ENCODE data around the gene CYTH3. TPM values are rescaled to one million over a fixed set of nuclear protein-coding genes. Genes with fewer than 3 reads are reported as not detected.

Gene CYTH3
- total RNA-seq, 3 donors from 2014 or later (not counting 1 experiment from before 2014, with no cell fraction given), result 7.7 to 42.6 (median 13.6) TPM

DNA sequence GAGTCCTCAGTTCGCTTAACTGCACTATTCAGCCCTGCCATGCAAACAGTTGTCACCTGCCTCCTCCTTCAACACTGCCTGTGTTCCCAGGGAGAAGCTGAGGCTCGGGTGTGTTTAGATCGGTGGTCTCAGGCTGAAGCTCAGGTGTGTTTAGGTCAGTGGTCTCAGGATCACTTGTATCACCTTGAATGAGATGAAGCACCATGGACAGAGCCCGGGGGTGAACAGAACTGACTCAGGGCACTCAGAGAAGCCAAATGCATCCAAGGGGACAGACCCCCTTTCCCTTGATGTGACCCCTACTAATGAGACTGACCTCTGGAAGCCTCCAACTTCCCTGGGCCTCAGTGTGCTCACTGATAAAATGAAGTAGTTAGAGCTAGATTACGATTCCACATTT is 84.0 kb downstream of the CYTH3 start:
- WGBS (ENCODE audit: insufficient coverage), result 81% methylated on average over 4 of the region's 5 CpGs
- H3K4me3 Mint-ChIP-seq, result no peak overlapping the region
- no peak for DNase-seq
- no peak overlapping the region for H3K27ac Mint-ChIP-seq
- intact Hi-C loops (cut with micrococcal nuclease), result no loop called here
- peaks cover 10% of the 10 kb centered on the region for H3K36me3 Mint-ChIP-seq
- Histone ChIP-seq H3K9me3 (ENCODE audit: control insufficient read depth, insufficient read depth, low read length) (no peaks in the 10 kb centered on the region), H3K27ac (ENCODE audit: low read length) (no peak overlapping the region), H3K4me1 (ENCODE audit: control insufficient read depth, insufficient read depth, low read length) (no peaks in the 10 kb centered on the region), H3K36me3 (ENCODE audit: control insufficient read depth, insufficient read depth, low read length) (peaks cover 10% of the 10 kb centered on the region), H3K27me3 (ENCODE audit: control insufficient read depth, insufficient read depth, low read length) (no peaks in the 10 kb centered on the region), H3K4me3 (ENCODE audit: low read length) (no peak overlapping the region)
- no peaks in the 10 kb centered on the region for H3K9me3 Mint-ChIP-seq
- no peak for ATAC-seq
- peaks cover 0 to 5% of the 10 kb centered on the region in 2 donors for H3K4me1 Mint-ChIP-seq
- TF ChIP-seq, protein P1, sequence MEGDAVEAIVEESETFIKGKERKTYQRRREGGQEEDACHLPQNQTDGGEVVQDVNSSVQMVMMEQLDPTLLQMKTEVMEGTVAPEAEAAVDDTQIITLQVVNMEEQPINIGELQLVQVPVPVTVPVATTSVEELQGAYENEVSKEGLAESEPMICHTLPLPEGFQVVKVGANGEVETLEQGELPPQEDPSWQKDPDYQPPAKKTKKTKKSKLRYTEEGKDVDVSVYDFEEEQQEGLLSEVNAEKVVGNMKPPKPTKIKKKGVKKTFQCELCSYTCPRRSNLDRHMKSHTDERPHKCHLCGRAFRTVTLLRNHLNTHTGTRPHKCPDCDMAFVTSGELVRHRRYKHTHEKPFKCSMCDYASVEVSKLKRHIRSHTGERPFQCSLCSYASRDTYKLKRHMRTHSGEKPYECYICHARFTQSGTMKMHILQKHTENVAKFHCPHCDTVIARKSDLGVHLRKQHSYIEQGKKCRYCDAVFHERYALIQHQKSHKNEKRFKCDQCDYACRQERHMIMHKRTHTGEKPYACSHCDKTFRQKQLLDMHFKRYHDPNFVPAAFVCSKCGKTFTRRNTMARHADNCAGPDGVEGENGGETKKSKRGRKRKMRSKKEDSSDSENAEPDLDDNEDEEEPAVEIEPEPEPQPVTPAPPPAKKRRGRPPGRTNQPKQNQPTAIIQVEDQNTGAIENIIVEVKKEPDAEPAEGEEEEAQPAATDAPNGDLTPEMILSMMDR (IDR thresholded peaks at IDR 0.05), result no peak
- no peaks in the 10 kb centered on the region for H3K27me3 Mint-ChIP-seq (ENCODE audit: low read depth in 2 of 2)

DNA sequence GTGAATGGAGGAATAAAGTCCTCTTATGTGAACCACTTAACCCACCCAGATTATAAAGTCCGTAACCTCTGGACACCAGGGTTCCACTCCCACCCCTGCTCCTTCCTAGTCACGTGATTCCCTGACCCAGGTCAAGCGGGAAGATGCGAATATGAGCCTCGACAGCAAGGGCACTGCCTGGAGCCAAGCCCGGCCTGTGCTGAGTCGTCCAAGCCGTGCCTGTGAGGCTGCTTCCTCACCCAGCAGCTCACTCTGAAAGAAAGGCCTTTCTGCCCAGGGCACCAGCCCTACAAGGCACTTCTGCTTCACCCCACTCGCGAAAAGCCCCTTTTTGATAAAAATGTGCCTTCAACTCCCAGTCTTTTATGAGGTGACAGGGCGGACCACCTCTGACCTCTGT is 85.8 kb downstream of the CYTH3 start:
- H3K36me3 Mint-ChIP-seq, result peaks cover 10% of the 10 kb centered on the region
- no peak for DNase-seq
- no peak overlapping the region for H3K27ac Mint-ChIP-seq
- intact Hi-C loops (cut with micrococcal nuclease), result no loop called here
- 92% methylated on average over 11 of the region's 11 CpGs for WGBS (ENCODE audit: insufficient coverage)
- Histone ChIP-seq H3K36me3 (ENCODE audit: control insufficient read depth, insufficient read depth, low read length) (peaks cover 12% of the 10 kb centered on the region), H3K4me3 (ENCODE audit: low read length) (no peak overlapping the region), H3K27me3 (ENCODE audit: control insufficient read depth, insufficient read depth, low read length) (no peaks in the 10 kb centered on the region), H3K9me3 (ENCODE audit: control insufficient read depth, insufficient read depth, low read length) (no peaks in the 10 kb centered on the region), H3K27ac (ENCODE audit: low read length) (no peak overlapping the region), H3K4me1 (ENCODE audit: control insufficient read depth, insufficient read depth, low read length) (no peaks in the 10 kb centered on the region)
- H3K4me1 Mint-ChIP-seq, result peaks cover 0 to 3% of the 10 kb centered on the region in 2 donors
- H3K27me3 Mint-ChIP-seq (ENCODE audit: low read depth in 2 of 2), result no peaks in the 10 kb centered on the region
- H3K4me3 Mint-ChIP-seq, result no peak overlapping the region
- TF ChIP-seq, protein P1 (IDR thresholded peaks at IDR 0.05), result no peak
- H3K9me3 Mint-ChIP-seq, result no peaks in the 10 kb centered on the region
- no peak for ATAC-seq

DNA sequence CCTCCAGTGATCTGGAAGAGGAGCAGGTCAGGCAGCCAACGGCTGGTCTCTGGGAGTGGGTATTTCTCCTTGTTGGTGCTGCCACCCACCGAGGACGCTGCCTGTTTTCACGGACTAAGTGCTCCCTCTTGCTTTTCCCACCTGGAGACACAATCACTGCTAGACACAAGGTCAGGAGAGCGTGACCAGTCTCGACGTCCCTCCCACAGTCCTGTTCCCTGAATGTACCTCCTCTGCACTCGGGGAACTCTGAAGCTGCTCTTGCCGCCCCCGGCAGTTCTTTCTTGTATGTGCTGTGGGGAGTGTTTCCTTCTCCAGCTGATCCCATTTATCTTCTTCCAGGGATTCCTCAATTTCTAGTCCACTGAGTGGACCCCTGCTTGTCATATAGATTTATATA is 89.4 kb downstream of the CYTH3 start:
- TF ChIP-seq, protein P1 (IDR thresholded peaks at IDR 0.05), result no peak

DNA sequence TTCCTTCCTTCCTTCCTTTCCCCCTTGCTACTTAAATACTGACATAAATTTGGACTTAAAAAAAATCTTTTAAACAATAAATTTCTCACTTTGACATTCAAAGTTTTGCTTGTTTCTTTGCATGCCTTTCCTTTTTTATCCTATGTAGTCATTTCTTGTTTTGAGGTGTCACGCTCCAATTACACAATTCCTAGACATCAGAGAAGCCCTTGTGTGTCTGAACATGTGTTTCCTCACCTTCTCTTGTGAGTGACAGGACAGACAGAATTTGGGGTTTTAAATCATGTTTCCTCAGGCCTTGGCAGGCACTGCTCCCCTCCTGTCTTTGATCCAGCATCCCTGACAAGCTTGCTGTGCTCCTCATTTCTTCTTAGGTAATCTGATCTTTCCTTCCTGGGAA is 91.3 kb downstream of the CYTH3 start:
- no peak overlapping the region for H3K4me3 ChIP-seq (ENCODE audit: low read length)
- ATAC-seq (no peak), DNase-seq (no peak)
- TF ChIP-seq, protein P1 (IDR thresholded peaks at IDR 0.05), result no peak
- H3K27ac ChIP-seq (ENCODE audit: low read length), result no peak overlapping the region
- WGBS (ENCODE audit: insufficient coverage), result 67% methylated on average over 1 of the region's 1 CpG
- Mint-ChIP-seq H3K9me3 (no peaks in the 10 kb centered on the region), H3K4me3 (no peak overlapping the region), H3K27ac (peak overlapping the region in 1 of 2 donors; percentile 32), H3K36me3 (no peaks in the 10 kb centered on the region), H3K4me1 (peaks cover 0 to 16% of the 10 kb centered on the region in 2 donors), H3K27me3 (ENCODE audit: low read depth in 2 of 2) (no peaks in the 10 kb centered on the region)
- H3K4me1 ChIP-seq (ENCODE audit: control insufficient read depth, insufficient read depth, low read length), result no peaks in the 10 kb centered on the region
- H3K36me3 ChIP-seq (ENCODE audit: control insufficient read depth, insufficient read depth, low read length), result peaks cover 8% of the 10 kb centered on the region
- intact Hi-C loops (cut with micrococcal nuclease), result no loop called here
- H3K27me3 ChIP-seq (ENCODE audit: control insufficient read depth, insufficient read depth, low read length), result no peaks in the 10 kb centered on the region
- H3K9me3 ChIP-seq (ENCODE audit: control insufficient read depth, insufficient read depth, low read length), result no peaks in the 10 kb centered on the region

More for the DNA sequence above, 89.4 kb downstream of the CYTH3 start:
- ATAC-seq (no peak), DNase-seq (no peak)
- H3K9me3 Mint-ChIP-seq, result no peaks in the 10 kb centered on the region
- peaks cover 10% of the 10 kb centered on the region for H3K36me3 Mint-ChIP-seq
- Histone ChIP-seq H3K9me3 (ENCODE audit: control insufficient read depth, insufficient read depth, low read length) (no peaks in the 10 kb centered on the region), H3K27me3 (ENCODE audit: control insufficient read depth, insufficient read depth, low read length) (no peaks in the 10 kb centered on the region), H3K4me1 (ENCODE audit: control insufficient read depth, insufficient read depth, low read length) (no peaks in the 10 kb centered on the region), H3K27ac (ENCODE audit: low read length) (no peak overlapping the region), H3K4me3 (ENCODE audit: low read length) (no peak overlapping the region), H3K36me3 (ENCODE audit: control insufficient read depth, insufficient read depth, low read length) (peaks cover 6% of the 10 kb centered on the region)
- no peak overlapping the region for H3K27ac Mint-ChIP-seq
- peaks cover 0 to 16% of the 10 kb centered on the region in 2 donors for H3K4me1 Mint-ChIP-seq
- H3K27me3 Mint-ChIP-seq (ENCODE audit: low read depth in 2 of 2), result no peaks in the 10 kb centered on the region
- H3K4me3 Mint-ChIP-seq, result no peak overlapping the region
- 97% methylated on average over 7 of the region's 10 CpGs for WGBS (ENCODE audit: insufficient coverage)
- intact Hi-C loops (cut with micrococcal nuclease), result no loop called here
